Activated T-helper 1 cell treated with anti-CD3 and anti-CD28 coated beads, Interleukin-12 subunit alpha, Interleukin-12 subunit beta, Interleukin-2, Interleukin-4 antibody, amounts not matched to agents 30 ng/mL and 10 ng/mL and 1 ng/mL, durations not matched to agents 14 hours and 24 hours and 36 hours (primary cell): ENCODE data around the gene TRIM71. TPM values are rescaled to one million over a fixed set of nuclear protein-coding genes. Genes with fewer than 3 reads are reported as not detected.
"Not testable (repeated sequence)": the region's sequence is repeated elsewhere in the genome, so short reads cannot be mapped to it uniquely, and the experiment has no call there.

Source experiments
- DNase-seq: peaks from one replicate; pipeline ENCODE4 v3.0.0; 2021; ENCODE audit warnings: low spot score
- H3K27ac Mint-ChIP-seq: one replicate; pipeline ENCODE4 v1.8.0; 2021; ENCODE audit warnings: mild to moderate bottlenecking, mixed read lengths
- H3K27me3 Mint-ChIP-seq: one replicate; pipeline ENCODE4 v1.8.0; 2022; ENCODE audit warnings: mild to moderate bottlenecking, moderate library complexity, mixed read lengths; ENCODE audit not compliant: insufficient read depth
- H3K36me3 Mint-ChIP-seq: one replicate; pipeline ENCODE4 v1.8.0; 2021; ENCODE audit warnings: low read depth, mixed read lengths
- H3K4me1 Mint-ChIP-seq: one replicate; pipeline ENCODE4 v1.8.0; 2021; ENCODE audit warnings: low read depth, mixed read lengths
- H3K4me3 Mint-ChIP-seq: one replicate; pipeline ENCODE4 v1.8.0; 2021; ENCODE audit warnings: mild to moderate bottlenecking, moderate library complexity, mixed read lengths
- H3K9me3 Mint-ChIP-seq: one replicate; pipeline ENCODE4 v1.8.0; 2021; ENCODE audit warnings: mixed read lengths
- intact Hi-C: fragments of 100-400 bp; cut with micrococcal nuclease; formaldehyde crosslinking; loops from one replicate; pipeline ENCODE4 v1.15.1; 2024
- total RNA-seq: library from RNA; stranded (reverse); gene quantifications from 2 replicates; pipeline ENCODE4 v1.2.3, GENCODE V29; 2022

Gene TRIM71
- total RNA-seq, 1 donor from 2014 or later, result 0.08 TPM

- H3K27ac Mint-ChIP-seq, result no peak overlapping the region
- DNase-seq, result no peak
- H3K36me3 Mint-ChIP-seq, result no peaks in the 10 kb centered on the region
- no peaks in the 10 kb centered on the region for H3K4me1 Mint-ChIP-seq
- no peaks in the 10 kb centered on the region for H3K9me3 Mint-ChIP-seq
- H3K4me3 Mint-ChIP-seq, result no peak overlapping the region
- H3K27me3 Mint-ChIP-seq, result peaks cover 51% of the 10 kb centered on the region
- intact Hi-C loops, result no loop called here
Observed at GRCh38 chr3:32896143-32896542, 78.3 kb downstream of the TRIM71 start.

GRCh38 chr3:32897001-32897601 lies 79.3 kb downstream of the TRIM71 start:
- Mint-ChIP-seq H3K27ac (no peak overlapping the region), H3K4me1 (no peaks in the 10 kb centered on the region), H3K4me3 (no peak overlapping the region), H3K27me3 (peaks cover 56% of the 10 kb centered on the region), H3K36me3 (no peaks in the 10 kb centered on the region), H3K9me3 (no peaks in the 10 kb centered on the region)
- no peak for DNase-seq
- intact Hi-C loops, result no loop called here

DNA sequence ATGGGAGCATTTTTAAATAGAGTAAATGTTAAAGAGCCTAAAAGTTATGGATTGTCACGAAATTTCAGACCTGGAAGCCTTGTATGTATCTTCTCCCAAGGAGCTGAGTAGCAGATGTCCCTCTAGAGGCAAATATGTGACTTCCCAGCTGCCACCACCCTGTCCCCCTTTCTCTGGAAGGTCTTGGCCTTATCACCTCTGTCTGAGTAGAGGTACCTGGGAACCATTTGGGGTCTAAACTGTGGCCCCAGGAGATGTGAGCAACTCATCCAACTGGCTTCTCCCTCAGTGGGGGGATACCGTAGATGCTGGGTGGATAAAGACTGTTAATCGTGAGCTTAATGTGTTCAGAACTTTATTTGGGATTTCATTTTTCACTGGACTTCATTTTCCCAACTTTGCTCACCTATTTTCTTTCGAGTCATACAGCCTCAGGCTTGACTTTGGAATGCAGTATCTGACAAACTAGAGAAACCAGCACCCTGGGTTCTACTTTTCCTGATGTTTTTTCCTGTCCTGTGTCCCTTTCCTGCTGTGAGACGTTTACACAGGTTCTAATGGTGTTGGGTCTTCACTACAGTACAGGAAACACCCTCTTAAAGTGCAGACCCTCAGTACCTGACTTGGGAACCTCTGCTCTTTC lies 80.3 kb downstream of the TRIM71 start:
- no peaks in the 10 kb centered on the region for H3K36me3 Mint-ChIP-seq
- no peaks in the 10 kb centered on the region for H3K9me3 Mint-ChIP-seq
- no peak overlapping the region for H3K27ac Mint-ChIP-seq
- intact Hi-C loops, result no loop called here
- no peak for DNase-seq
- no peaks in the 10 kb centered on the region for H3K4me1 Mint-ChIP-seq
- H3K27me3 Mint-ChIP-seq, result peaks cover 51% of the 10 kb centered on the region
- no peak overlapping the region for H3K4me3 Mint-ChIP-seq

- Mint-ChIP-seq H3K27ac (no peak overlapping the region), H3K9me3 (no peaks in the 10 kb centered on the region), H3K4me1 (no peaks in the 10 kb centered on the region), H3K4me3 (no peak overlapping the region), H3K27me3 (peaks cover 43% of the 10 kb centered on the region), H3K36me3 (no peaks in the 10 kb centered on the region)
- intact Hi-C loops, result no loop called here
- no peak for DNase-seq
Observed at GRCh38 chr3:32899265-32899664, 81.5 kb downstream of the TRIM71 start.

- H3K9me3 Mint-ChIP-seq, result no peaks in the 10 kb centered on the region
- DNase-seq, result no peak
- no peak overlapping the region for H3K27ac Mint-ChIP-seq
- intact Hi-C loops, result no loop called here
- H3K4me3 Mint-ChIP-seq, result no peak overlapping the region
- H3K4me1 Mint-ChIP-seq, result no peaks in the 10 kb centered on the region
- H3K36me3 Mint-ChIP-seq, result no peaks in the 10 kb centered on the region
- H3K27me3 Mint-ChIP-seq, result peaks cover 26% of the 10 kb centered on the region
Observed at GRCh38 chr3:32901005-32901932, 83.5 kb downstream of the TRIM71 start.

- DNase-seq, result peak; percentile 13
- peaks cover 21% of the 10 kb centered on the region for H3K27me3 Mint-ChIP-seq
- peak overlapping the region; percentile 62 for H3K4me3 Mint-ChIP-seq
- H3K9me3 Mint-ChIP-seq, H3K36me3 Mint-ChIP-seq, intact Hi-C loops, H3K27ac Mint-ChIP-seq, H3K4me1 Mint-ChIP-seq: not testable (repeated sequence)
Observed at GRCh38 chr3:32902887-32903371, 85.1 kb downstream of the TRIM71 start.

GRCh38 chr3:32903953-32904352 lies 86.2 kb downstream of the TRIM71 start:
- Mint-ChIP-seq H3K4me3 (no peak overlapping the region), H3K4me1 (no peaks in the 10 kb centered on the region), H3K9me3 (no peaks in the 10 kb centered on the region), H3K27me3 (peaks cover 18% of the 10 kb centered on the region), H3K36me3 (no peaks in the 10 kb centered on the region), H3K27ac (no peak overlapping the region)
- DNase-seq, result no peak
- intact Hi-C loops, result no loop called here

DNA sequence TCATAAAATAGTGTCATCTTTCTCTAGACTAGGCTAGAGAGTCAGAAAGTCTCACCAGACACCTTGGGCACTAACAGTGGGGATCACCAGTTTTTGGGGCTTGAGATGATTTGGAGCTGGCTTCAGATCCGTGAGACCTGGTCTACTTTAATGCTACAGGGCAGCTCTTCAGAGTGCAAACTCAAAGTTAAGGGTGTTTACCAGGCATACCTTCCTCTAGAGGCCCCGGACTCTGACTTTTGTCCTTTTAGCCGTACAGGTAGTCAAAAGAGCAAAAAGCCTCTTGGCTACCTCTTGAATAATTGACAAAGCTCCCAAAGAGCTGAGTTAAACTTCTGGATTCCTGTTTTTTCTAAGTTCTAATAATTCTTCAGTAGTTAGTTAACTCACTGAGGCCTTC lies 92.2 kb downstream of the TRIM71 start:
- H3K9me3 Mint-ChIP-seq, result no peaks in the 10 kb centered on the region
- H3K4me1 Mint-ChIP-seq, result peaks cover 6% of the 10 kb centered on the region
- intact Hi-C loops, result no loop called here
- H3K4me3 Mint-ChIP-seq, result no peak overlapping the region
- H3K27me3 Mint-ChIP-seq, result no peaks in the 10 kb centered on the region
- no peak for DNase-seq
- no peak overlapping the region for H3K27ac Mint-ChIP-seq
- H3K36me3 Mint-ChIP-seq, result no peaks in the 10 kb centered on the region

GRCh38 chr3:32910954-32911353 lies 93.2 kb downstream of the TRIM71 start:
- intact Hi-C loops, result no loop called here
- Mint-ChIP-seq H3K27ac (no peak overlapping the region), H3K4me1 (peaks cover 6% of the 10 kb centered on the region), H3K27me3 (no peaks in the 10 kb centered on the region), H3K9me3 (no peaks in the 10 kb centered on the region), H3K36me3 (no peaks in the 10 kb centered on the region), H3K4me3 (no peak overlapping the region)
- DNase-seq, result no peak

GRCh38 chr3:32912046-32912445 lies 94.2 kb downstream of the TRIM71 start:
- H3K4me3 Mint-ChIP-seq, result no peak overlapping the region
- H3K36me3 Mint-ChIP-seq, result no peaks in the 10 kb centered on the region
- H3K4me1 Mint-ChIP-seq, result peaks cover 6% of the 10 kb centered on the region
- intact Hi-C loops, result no loop called here
- H3K9me3 Mint-ChIP-seq, result peaks cover 6% of the 10 kb centered on the region
- DNase-seq, result no peak
- H3K27ac Mint-ChIP-seq, result no peak overlapping the region
- H3K27me3 Mint-ChIP-seq, result no peaks in the 10 kb centered on the region

GRCh38 chr3:32913790-32914446 lies 96.1 kb downstream of the TRIM71 start:
- no peak for DNase-seq
- no peaks in the 10 kb centered on the region for H3K36me3 Mint-ChIP-seq
- H3K9me3 Mint-ChIP-seq, result peaks cover 15% of the 10 kb centered on the region
- H3K4me3 Mint-ChIP-seq, result no peak overlapping the region
- intact Hi-C loops, result no loop called here
- no peaks in the 10 kb centered on the region for H3K27me3 Mint-ChIP-seq
- H3K4me1 Mint-ChIP-seq, result peaks cover 6% of the 10 kb centered on the region
- H3K27ac Mint-ChIP-seq, result no peak overlapping the region

DNA sequence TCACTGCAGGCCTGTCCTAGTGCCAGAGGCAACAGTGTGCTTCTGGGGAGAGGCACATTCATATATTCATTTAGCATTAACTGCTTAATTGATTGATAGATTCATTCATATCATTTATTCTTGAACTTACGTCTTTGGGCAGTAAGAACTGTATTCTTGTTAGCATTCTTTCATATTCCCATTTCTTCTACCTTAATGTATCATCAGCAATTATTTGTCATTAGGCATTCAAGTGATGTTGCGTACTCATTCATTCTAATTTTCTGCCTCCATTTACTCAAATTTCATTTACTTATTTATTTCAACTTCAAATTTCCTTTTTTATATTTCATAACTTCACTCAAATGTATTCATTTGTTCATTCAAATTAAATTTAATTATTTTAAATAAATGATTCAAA lies 102.1 kb downstream of the TRIM71 start:
- H3K36me3 Mint-ChIP-seq, result no peaks in the 10 kb centered on the region

More for the DNA sequence above, 102.1 kb downstream of the TRIM71 start:
- Mint-ChIP-seq H3K27me3 (peaks cover 3% of the 10 kb centered on the region), H3K27ac (no peak overlapping the region), H3K9me3 (peaks cover 16% of the 10 kb centered on the region), H3K4me3 (no peak overlapping the region), H3K4me1 (no peaks in the 10 kb centered on the region)
- intact Hi-C loops, result no loop called here
- no peak for DNase-seq
